Measurements from ENCODE around the gene BRD7. TPM values are rescaled to one million over a fixed set of nuclear protein-coding genes. Genes with fewer than 3 reads are reported as not detected.
A peak's percentile ranks its signal among the peaks of the same experiment; 100 is the strongest.

BRD7 gene
- total RNA-seq, 4 donors from 2014 or later, result 41.4 to 56.0 (median 46.8) TPM

GRCh38 chr16:50316848-50317630, 51.7 kb downstream of the BRD7 start:
- DNase-seq, result no peak
- Histone ChIP-seq H3K4me3 (replicated peaks in 1 of 3) (no peak overlapping the region), H3K27me3 (no peaks in the 10 kb centered on the region), H3K36me3 (peaks cover 29 to 57% of the 10 kb centered on the region in 2 donors), H3K9me3 (no peaks in the 10 kb centered on the region), H3K4me1 (no peaks in the 10 kb centered on the region), H3K27ac (no peak overlapping the region)
- WGBS, 2 donors, result 81 to 83% methylated on average over 10 of the region's 10 CpGs
- TF ChIP-seq, protein P1, sequence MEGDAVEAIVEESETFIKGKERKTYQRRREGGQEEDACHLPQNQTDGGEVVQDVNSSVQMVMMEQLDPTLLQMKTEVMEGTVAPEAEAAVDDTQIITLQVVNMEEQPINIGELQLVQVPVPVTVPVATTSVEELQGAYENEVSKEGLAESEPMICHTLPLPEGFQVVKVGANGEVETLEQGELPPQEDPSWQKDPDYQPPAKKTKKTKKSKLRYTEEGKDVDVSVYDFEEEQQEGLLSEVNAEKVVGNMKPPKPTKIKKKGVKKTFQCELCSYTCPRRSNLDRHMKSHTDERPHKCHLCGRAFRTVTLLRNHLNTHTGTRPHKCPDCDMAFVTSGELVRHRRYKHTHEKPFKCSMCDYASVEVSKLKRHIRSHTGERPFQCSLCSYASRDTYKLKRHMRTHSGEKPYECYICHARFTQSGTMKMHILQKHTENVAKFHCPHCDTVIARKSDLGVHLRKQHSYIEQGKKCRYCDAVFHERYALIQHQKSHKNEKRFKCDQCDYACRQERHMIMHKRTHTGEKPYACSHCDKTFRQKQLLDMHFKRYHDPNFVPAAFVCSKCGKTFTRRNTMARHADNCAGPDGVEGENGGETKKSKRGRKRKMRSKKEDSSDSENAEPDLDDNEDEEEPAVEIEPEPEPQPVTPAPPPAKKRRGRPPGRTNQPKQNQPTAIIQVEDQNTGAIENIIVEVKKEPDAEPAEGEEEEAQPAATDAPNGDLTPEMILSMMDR (IDR thresholded peaks at IDR 0.05), result peak in 1 of 6 experiments; percentile 7
- TF ChIP-seq POLR2A (IDR thresholded peaks at IDR 0.05), result no peak
- intact Hi-C loops (cut with DNase I), result loop anchor here (10.0 kb wide), 1 partner anchor 62 kb away; no protein-coding TSS in a partner anchor

DNA sequence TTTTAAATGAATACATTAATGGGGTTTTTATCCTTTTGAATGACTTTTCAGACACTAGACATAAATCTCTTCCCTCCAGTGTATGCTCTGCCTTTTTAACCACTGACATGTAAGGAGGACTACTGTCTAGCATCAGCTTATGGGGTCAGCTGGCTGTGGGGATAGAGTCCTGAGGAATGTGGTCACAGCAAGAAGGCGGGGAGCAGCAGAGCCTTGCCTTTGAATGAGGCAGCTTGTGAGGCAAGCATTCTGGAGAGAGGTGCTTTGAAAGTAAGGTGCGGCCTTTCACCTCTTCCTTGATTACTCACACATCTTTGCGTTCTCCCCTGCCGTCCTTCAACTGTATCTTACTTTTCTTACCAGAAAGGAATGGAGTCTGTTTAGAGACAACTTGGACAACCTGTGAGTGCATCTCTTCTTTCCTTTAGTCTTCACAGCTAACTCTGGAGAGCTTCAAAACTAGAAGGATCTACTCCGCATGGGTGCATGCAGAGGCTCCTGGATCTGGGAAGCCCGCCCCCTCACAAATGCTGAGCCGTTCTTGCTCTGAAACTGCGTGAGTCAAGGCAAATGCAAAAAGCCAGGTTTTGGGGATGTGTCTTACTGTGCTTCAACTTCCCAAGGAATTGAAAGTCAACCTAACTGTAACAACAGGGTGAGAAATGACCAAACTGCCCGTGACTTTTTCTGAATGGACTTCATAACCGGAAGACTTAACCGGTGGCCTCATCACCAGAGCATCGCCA, 52.5 kb downstream of the BRD7 start:
- no peak overlapping the region for H3K27ac ChIP-seq
- DNase-seq, result no peak
- no peaks in the 10 kb centered on the region for H3K27me3 ChIP-seq
- no peaks in the 10 kb centered on the region for H3K9me3 ChIP-seq
- H3K4me3 ChIP-seq (replicated peaks in 1 of 3), result no peak overlapping the region
- TF ChIP-seq, protein P1 (IDR thresholded peaks at IDR 0.05), result no peak
- no peak for TF ChIP-seq POLR2A (IDR thresholded peaks at IDR 0.05)
- intact Hi-C loops (cut with DNase I), result loop anchor here (10.0 kb wide), 1 partner anchor 61 kb away; no protein-coding TSS in a partner anchor
- H3K4me1 ChIP-seq, result no peaks in the 10 kb centered on the region
- 90 to 93% methylated on average over 12 of the region's 12 CpGs for WGBS, 2 donors
- peaks cover 22 to 54% of the 10 kb centered on the region in 2 donors for H3K36me3 ChIP-seq

GRCh38 chr16:50315346-50315997, 53.3 kb downstream of the BRD7 start:
- no peaks in the 10 kb centered on the region for H3K27me3 ChIP-seq
- intact Hi-C loops (cut with DNase I), result loop anchor here (10.0 kb wide), 1 partner anchor 61 kb away; no protein-coding TSS in a partner anchor
- H3K9me3 ChIP-seq, result no peaks in the 10 kb centered on the region
- DNase-seq, result no peak
- 83 to 86% methylated on average over 15 of the region's 15 CpGs for WGBS, 2 donors
- no peaks in the 10 kb centered on the region for H3K4me1 ChIP-seq
- TF ChIP-seq, protein P1 (IDR thresholded peaks at IDR 0.05), result no peak
- TF ChIP-seq POLR2A (IDR thresholded peaks at IDR 0.05), result no peak
- no peak overlapping the region for H3K27ac ChIP-seq
- H3K4me3 ChIP-seq (replicated peaks in 1 of 3), result no peak overlapping the region
- H3K36me3 ChIP-seq, result peaks cover 19 to 51% of the 10 kb centered on the region in 2 donors

DNA sequence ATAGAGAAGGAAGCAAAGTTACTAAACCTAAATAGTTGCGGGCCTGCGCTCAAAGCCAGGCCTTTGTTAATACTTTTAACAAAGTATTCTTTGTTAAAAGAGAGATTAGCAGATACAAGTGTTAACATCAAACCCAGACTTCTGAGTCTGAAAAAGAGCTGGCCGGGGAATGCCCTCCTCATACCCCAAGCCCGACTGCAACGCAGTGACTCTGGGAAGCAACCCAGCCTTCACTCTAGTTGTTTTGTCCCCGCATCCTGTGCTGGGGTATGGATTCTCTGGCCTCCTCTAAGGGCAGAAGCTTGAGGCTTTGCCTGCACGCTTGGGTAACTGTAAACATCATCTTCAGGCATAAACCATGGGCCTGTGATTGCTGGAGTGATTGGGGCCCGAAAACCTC, 54.1 kb downstream of the BRD7 start:
- TF ChIP-seq POLR2A (IDR thresholded peaks at IDR 0.05), result no peak
- TF ChIP-seq, protein P1 (IDR thresholded peaks at IDR 0.05), result no peak
- 91 to 92% methylated on average over 8 of the region's 8 CpGs for WGBS, 2 donors
- Histone ChIP-seq H3K27me3 (no peaks in the 10 kb centered on the region), H3K36me3 (peaks cover 11 to 43% of the 10 kb centered on the region in 2 donors), H3K9me3 (no peaks in the 10 kb centered on the region), H3K4me3 (replicated peaks in 1 of 3) (no peak overlapping the region), H3K27ac (no peak overlapping the region), H3K4me1 (no peaks in the 10 kb centered on the region)
- no peak for DNase-seq
- intact Hi-C loops (cut with DNase I), result loop anchor here (10.0 kb wide), 1 partner anchor 60 kb away; no protein-coding TSS in a partner anchor
